KOPT-K1 (cell line): ENCODE measurements around the gene JAM3.

Experiments
- H3K27ac ChIP-seq: fragments of 200-600 bp; sonication (generic); 2 replicates; pipeline ENCODE4 v1.5.1; 2016; ENCODE audit warnings: antibody characterized with exemption, mild to moderate bottlenecking, low read depth, low read length; ENCODE audit not compliant: poor library complexity, severe bottlenecking
- H3K36me3 ChIP-seq: fragments of 200-600 bp; sonication (generic); 2 replicates; pipeline ENCODE4 v1.5.1; 2017; ENCODE audit warnings: antibody characterized with exemption, mild to moderate bottlenecking, low read length, moderate library complexity; ENCODE audit not compliant: insufficient read depth
- H3K9me3 ChIP-seq: fragments of 200-600 bp; sonication (generic); 2 replicates; pipeline ENCODE4 v1.5.1; 2017; ENCODE audit warnings: antibody characterized with exemption, low read length, mild to moderate bottlenecking; ENCODE audit not compliant: insufficient read depth, poor library complexity, severe bottlenecking

The JAM3 gene

GRCh38 chr11:134068829-134069425 is at the start of gene JAM3:
Gene JAM3, plus strand, starts transcription at chr11:134069072. Its CDS starts 12 bp downstream, at chr11:134069084.
- Histone ChIP-seq H3K27ac (peak within 1 kb of the TSS; percentile 63), H3K36me3 (no peaks in the 10 kb centered on the region), H3K9me3 (no peaks in the 10 kb centered on the region)

- no peaks in the 10 kb centered on the region for H3K36me3 ChIP-seq
These were observed 49.4 kb upstream of the JAM3 start for GRCh38 chr11:134019500-134019899.

GRCh38 chr11:134020598-134020997 is 48.3 kb upstream of the JAM3 start:
- H3K27ac ChIP-seq = no peak overlapping the region
- H3K36me3 ChIP-seq = no peaks in the 10 kb centered on the region
- H3K9me3 ChIP-seq = no peaks in the 10 kb centered on the region

More at GRCh38 chr11:134019500-134019899, 49.4 kb upstream of the JAM3 start:
- H3K9me3 ChIP-seq = no peaks in the 10 kb centered on the region
- no peak overlapping the region for H3K27ac ChIP-seq

GRCh38 chr11:134021326-134021725 is 47.5 kb upstream of the JAM3 start:
- Histone ChIP-seq H3K36me3 (no peaks in the 10 kb centered on the region), H3K9me3 (no peaks in the 10 kb centered on the region), H3K27ac (no peak overlapping the region)

- Histone ChIP-seq H3K27ac (no peak overlapping the region), H3K36me3 (no peaks in the 10 kb centered on the region), H3K9me3 (no peaks in the 10 kb centered on the region)
These were observed 46.1 kb upstream of the JAM3 start for GRCh38 chr11:134022748-134023147.

DNA sequence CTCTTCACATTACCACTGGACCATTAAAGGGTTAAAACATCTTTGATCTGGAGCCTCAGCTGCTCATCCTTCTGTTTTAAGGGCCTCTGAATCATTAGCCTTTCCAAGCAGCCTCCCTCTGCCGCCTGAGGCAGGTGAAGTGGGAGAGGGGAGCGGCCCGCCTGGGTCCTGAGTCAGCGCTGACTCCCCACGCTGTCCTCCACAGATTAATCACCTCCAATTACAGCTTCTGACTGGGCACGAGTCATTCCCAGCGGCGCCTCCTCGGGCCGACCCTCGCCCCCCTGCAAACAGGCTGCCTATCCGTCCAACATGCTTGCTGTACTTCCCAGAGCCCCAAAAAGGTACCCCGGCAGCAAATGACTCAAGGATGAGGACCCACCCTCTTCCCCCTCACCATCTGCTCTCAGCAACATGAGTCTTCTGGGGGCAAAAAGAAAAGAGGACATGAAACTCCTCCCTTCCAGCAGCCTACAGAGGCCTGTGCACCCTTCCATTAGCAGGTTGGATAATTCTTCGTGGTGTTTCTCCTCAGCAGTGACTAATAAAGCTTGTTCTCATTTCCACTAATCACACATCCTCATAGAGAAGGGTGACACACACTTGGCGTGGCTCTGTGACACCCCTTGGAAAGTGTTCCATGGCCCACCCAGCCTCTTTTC is 44.3 kb upstream of the JAM3 start:
- Histone ChIP-seq H3K27ac (no peak overlapping the region), H3K36me3 (no peaks in the 10 kb centered on the region), H3K9me3 (no peaks in the 10 kb centered on the region)

GRCh38 chr11:134025082-134025429 is 43.8 kb upstream of the JAM3 start:
- no peaks in the 10 kb centered on the region for H3K9me3 ChIP-seq
- no peaks in the 10 kb centered on the region for H3K36me3 ChIP-seq
- no peak overlapping the region for H3K27ac ChIP-seq

DNA sequence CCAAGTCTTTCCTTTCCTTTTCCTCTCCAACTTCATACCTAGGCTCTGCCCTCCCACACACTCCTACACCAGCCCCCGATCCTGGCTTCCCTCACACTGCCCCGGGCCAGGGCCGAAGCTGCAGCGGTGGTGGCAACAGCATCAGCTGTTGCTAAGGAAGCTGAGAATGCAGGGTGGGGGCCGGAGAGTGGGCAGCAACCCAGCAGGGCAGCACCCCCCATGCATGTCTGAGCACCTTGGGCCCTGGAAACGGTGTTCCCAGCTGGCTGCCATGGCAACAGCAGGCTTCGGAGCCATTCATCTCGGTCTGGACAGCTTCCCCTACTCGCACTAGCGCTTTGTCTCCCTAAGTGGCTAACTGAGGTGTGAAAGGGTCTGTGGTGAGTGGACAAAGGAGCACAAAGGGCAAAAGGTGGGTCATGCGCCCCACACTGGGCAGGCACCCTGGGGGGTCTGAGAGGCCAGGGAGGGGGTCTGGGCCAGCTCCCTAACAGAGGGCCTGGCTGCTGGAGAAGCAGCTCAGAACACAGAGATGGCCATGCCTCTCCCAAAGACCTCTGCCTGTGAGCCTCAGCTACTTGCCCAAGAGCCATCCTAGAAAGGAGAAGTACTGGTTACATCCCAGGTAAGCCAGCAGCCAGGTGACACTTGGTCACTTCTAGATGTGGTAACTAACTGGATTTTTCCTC is 42.1 kb upstream of the JAM3 start:
- no peak overlapping the region for H3K27ac ChIP-seq

GRCh38 chr11:134027671-134028070 is 41.2 kb upstream of the JAM3 start:
- Histone ChIP-seq H3K27ac (no peak overlapping the region), H3K9me3 (no peaks in the 10 kb centered on the region), H3K36me3 (no peaks in the 10 kb centered on the region)

More for the DNA sequence above, 42.1 kb upstream of the JAM3 start:
- no peaks in the 10 kb centered on the region for H3K9me3 ChIP-seq
- no peaks in the 10 kb centered on the region for H3K36me3 ChIP-seq

DNA sequence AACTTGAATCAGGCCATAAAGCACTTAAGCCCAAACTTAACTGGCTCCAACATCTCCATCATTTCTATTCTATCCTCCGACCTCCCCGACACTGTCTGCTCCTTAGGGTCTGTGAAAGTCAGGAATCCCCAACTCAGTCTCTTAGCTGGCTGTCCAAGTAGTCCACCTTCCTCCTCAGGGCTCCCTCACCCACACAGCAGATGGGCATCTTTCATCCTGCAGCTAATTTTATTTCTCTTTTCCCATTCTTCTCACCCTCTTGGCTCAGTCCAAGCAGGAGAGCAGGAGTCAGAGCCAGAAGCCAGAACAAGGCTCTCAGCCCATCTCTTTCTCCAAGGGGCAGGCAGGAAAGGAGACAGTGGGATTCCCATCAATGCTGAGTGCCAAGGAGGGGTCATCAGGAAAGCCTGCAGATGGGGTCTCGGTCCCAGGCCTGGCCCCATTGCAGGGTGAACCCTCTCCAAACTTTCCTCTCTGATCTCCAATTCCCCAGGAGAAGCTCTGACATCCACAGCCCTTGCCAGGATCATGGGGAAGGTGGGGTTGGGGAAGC is 40.4 kb upstream of the JAM3 start:
- no peaks in the 10 kb centered on the region for H3K36me3 ChIP-seq
- H3K27ac ChIP-seq = no peak overlapping the region
- no peaks in the 10 kb centered on the region for H3K9me3 ChIP-seq

GRCh38 chr11:134030853-134031252 is 38.0 kb upstream of the JAM3 start:
- H3K36me3 ChIP-seq = no peaks in the 10 kb centered on the region
- H3K27ac ChIP-seq = no peak overlapping the region
- H3K9me3 ChIP-seq = no peaks in the 10 kb centered on the region

GRCh38 chr11:134032043-134032442 is 36.8 kb upstream of the JAM3 start:
- Histone ChIP-seq H3K36me3 (no peaks in the 10 kb centered on the region), H3K9me3 (no peaks in the 10 kb centered on the region), H3K27ac (no peak overlapping the region)

DNA sequence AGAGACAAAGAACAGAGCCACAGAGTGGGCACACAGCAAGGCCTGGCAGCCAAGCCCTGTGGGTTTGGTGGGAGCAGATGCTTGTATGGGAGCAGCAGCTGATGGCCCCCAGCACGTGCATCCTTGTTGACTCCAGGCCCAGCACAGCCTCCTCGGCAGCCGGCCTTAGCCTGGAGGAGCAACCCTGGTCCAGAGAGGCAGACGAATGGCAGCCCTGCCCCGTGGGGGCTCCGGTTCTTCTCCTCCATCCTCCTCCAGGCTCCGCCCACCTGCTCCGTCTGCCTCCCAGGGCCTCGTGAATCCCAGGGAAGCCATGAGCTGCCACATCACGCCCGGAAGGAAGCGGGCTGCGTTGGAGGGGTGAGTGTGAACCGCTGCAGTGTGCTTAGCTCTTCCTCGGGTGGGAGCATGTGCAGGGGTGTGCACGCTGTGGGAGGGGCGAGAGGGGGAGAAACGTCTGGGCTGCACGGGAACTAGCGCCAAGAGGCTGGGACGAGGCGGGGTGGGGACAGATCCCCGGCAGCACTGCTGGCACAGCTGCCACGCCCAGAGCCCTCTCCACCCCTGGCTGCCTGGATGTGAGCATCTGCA is 36.3 kb upstream of the JAM3 start:
- Histone ChIP-seq H3K36me3 (no peaks in the 10 kb centered on the region), H3K27ac (no peak overlapping the region), H3K9me3 (no peaks in the 10 kb centered on the region)

GRCh38 chr11:134033276-134033675 is 35.6 kb upstream of the JAM3 start:
- H3K27ac ChIP-seq = peak overlapping the region; percentile 17
- no peaks in the 10 kb centered on the region for H3K9me3 ChIP-seq
- no peaks in the 10 kb centered on the region for H3K36me3 ChIP-seq
